Gastroesophageal sphincter (tissue), 4 donors: Measurements from ENCODE around the gene MPL. TPM values are rescaled to one million over a fixed set of nuclear protein-coding genes. Genes with fewer than 3 reads are reported as not detected.
A peak's percentile ranks its signal among the peaks of the same experiment; 100 is the strongest.

Source experiments
- ATAC-seq: fragments of 150-250 bp; one replicate; pipeline ENCODE4 v1.9.1; 2016; ENCODE audit warnings: mild to moderate bottlenecking, moderate library complexity
- H3K27ac ChIP-seq, 4 donors: fragments of 200-600 bp; sonication (generic) in 3 of 4; 1 replicate in 3 of 4; 2 replicates in 1 of 4; pipeline ENCODE4 v1.5.1; 2016 to 2019
- H3K27me3 ChIP-seq: fragments of 200-600 bp; sonication (generic); one replicate; pipeline ENCODE4 v1.5.1; 2019
- H3K36me3 ChIP-seq, 2 donors: fragments of 200-600 bp; sonication (generic); one replicate each; pipeline ENCODE4 v1.5.1; 2019; ENCODE audit warnings: control low read depth in 1 of 2
- H3K4me1 ChIP-seq, 3 donors: fragments of 200-600 bp; sonication (generic); 1 replicate in 2 of 3; 2 replicates in 1 of 3; pipeline ENCODE4 v1.5.1; 2016 to 2019; ENCODE audit warnings: control low read depth in 2 of 3
- H3K4me3 ChIP-seq, 2 donors: fragments of 200-600 bp; sonication (generic); one replicate each; pipeline ENCODE4 v1.5.1; 2019; ENCODE audit warnings: mild to moderate bottlenecking in 1 of 2, moderate library complexity in 1 of 2
- H3K9me3 ChIP-seq, 3 donors: fragments of 200-600 bp; sonication (generic); one replicate each; pipeline ENCODE4 v1.5.1; 2017 to 2019; ENCODE audit warnings: control low read depth in 2 of 3
- EP300 ChIP-seq: sonication (generic); formaldehyde crosslinking; IDR thresholded peaks from one replicate; pipeline ENCODE4 v1.6.1; 2017; ENCODE audit warnings: antibody characterized with exemption, mild to moderate bottlenecking
- POLR2A ChIP-seq, 2 donors: fragments of 450-650 bp; IDR thresholded peaks; one replicate each; pipeline ENCODE4 v1.6.1; 2017; ENCODE audit warnings: antibody characterized with exemption in 2 of 2, mild to moderate bottlenecking in 2 of 2, moderate library complexity in 1 of 2
- POLR2AphosphoS5 ChIP-seq: sonication (generic); formaldehyde crosslinking; IDR thresholded peaks from one replicate; pipeline ENCODE4 v1.6.1; 2017; ENCODE audit warnings: antibody characterized with exemption
- WGBS, 2 donors: methylation state at CpG; one replicate each; pipeline ENCODE4 v1.1.5; 2018; ENCODE audit warnings: low coverage in 1 of 2; 5-methylcytosine and 5-hydroxymethylcytosine counted together
- total RNA-seq, 4 donors: library from RNA; depleted of rRNA; stranded (reverse); fragments of >200 nt; gene quantifications; one replicate each; pipeline ENCODE4 v1.1.0, GENCODE V29; 2016
- TF ChIP-seq, protein P1 (sequence below), 4 experiments: fragments of 200-600 bp in 2 of 4; fragments of 450-650 bp in 2 of 4; sonication (generic) in 1 of 4; IDR thresholded peaks; one replicate each; pipeline ENCODE4 v1.5.1; 2017 to 2019; ENCODE audit warnings: antibody characterized with exemption in 4 of 4, mild to moderate bottlenecking in 2 of 4, moderate library complexity in 2 of 4

MPL gene
- total RNA-seq, 4 donors from 2014 or later = 0.27 to 1.1 TPM; not detected in 2

DNA sequence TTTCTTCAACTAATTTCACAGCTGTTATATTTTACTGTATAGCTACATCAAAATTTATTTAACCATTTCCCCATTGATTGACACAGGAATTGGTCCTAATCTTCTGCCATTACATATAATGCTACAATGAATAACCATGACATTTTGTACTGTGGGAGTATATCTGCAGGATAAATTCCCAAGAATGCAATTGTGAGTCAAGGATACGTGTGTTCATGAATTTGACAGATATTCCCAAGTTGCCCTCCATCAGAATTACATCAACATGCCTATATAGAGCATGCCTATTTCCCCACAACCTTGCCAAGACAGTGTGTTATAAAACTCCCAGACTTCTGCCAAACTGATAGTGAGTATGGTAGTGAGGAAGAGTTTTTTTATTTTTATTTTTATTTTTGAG lies 39.6 kb upstream of the MPL start:
- no peak overlapping the region for H3K4me3 ChIP-seq
- no peaks in the 10 kb centered on the region for H3K9me3 ChIP-seq
- TF ChIP-seq POLR2AphosphoS5 = no peak
- TF ChIP-seq EP300 = no peak
- TF ChIP-seq, protein P1, sequence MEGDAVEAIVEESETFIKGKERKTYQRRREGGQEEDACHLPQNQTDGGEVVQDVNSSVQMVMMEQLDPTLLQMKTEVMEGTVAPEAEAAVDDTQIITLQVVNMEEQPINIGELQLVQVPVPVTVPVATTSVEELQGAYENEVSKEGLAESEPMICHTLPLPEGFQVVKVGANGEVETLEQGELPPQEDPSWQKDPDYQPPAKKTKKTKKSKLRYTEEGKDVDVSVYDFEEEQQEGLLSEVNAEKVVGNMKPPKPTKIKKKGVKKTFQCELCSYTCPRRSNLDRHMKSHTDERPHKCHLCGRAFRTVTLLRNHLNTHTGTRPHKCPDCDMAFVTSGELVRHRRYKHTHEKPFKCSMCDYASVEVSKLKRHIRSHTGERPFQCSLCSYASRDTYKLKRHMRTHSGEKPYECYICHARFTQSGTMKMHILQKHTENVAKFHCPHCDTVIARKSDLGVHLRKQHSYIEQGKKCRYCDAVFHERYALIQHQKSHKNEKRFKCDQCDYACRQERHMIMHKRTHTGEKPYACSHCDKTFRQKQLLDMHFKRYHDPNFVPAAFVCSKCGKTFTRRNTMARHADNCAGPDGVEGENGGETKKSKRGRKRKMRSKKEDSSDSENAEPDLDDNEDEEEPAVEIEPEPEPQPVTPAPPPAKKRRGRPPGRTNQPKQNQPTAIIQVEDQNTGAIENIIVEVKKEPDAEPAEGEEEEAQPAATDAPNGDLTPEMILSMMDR (IDR thresholded peaks at IDR 0.05) = no peak
- no peak for TF ChIP-seq POLR2A (IDR thresholded peaks at IDR 0.05)
- peaks cover 0 to 53% (median 18%) of the 10 kb centered on the region in 3 donors for H3K4me1 ChIP-seq
- no peaks in the 10 kb centered on the region for H3K27me3 ChIP-seq
- no peak for ATAC-seq
- 92 to 100% methylated on average over 1 of the region's 1 CpG for WGBS, 2 donors
- H3K36me3 ChIP-seq = no peaks in the 10 kb centered on the region
- no peak overlapping the region for H3K27ac ChIP-seq

DNA sequence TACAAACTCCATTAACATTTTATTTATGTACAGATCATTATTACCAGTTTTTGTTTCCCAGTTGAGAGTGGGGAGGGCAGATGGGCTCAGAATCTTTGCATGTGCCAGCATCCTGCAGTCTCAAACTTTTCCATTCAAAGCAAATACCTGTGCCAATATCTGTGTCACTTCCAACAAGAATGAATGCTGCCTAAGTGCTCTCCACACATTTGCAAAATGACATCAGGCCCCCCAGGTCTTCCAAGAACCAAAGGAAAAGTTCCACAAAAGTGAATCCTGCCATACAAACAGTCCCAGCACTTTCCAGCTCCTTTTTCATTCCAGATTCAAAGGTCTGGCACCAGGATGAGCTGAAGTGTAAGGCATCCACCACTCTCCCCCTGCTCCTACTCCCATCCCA lies 38.5 kb upstream of the MPL start:
- H3K36me3 ChIP-seq = no peaks in the 10 kb centered on the region
- peaks cover 0 to 52% (median 15%) of the 10 kb centered on the region in 3 donors for H3K4me1 ChIP-seq
- ATAC-seq = no peak
- H3K27me3 ChIP-seq = no peaks in the 10 kb centered on the region
- no peaks in the 10 kb centered on the region for H3K9me3 ChIP-seq
- no peak overlapping the region for H3K4me3 ChIP-seq
- TF ChIP-seq, protein P1 (IDR thresholded peaks at IDR 0.05) = no peak
- no peak for TF ChIP-seq POLR2AphosphoS5
- TF ChIP-seq POLR2A (IDR thresholded peaks at IDR 0.05) = no peak
- TF ChIP-seq EP300 = no peak
- peak overlapping the region in 3 of 4 donors; percentile 53 to 66 (median 61) for H3K27ac ChIP-seq

GRCh38 chr1:43300378-43301094 lies 37.1 kb upstream of the MPL start, which contains the start of gene TIE1:
TSS of gene TIE1 (plus strand) at chr1:43300982. CDS start at chr1:43301072, 90 bp downstream.
- H3K36me3 ChIP-seq = no peaks in the 10 kb centered on the region
- peak within 1 kb of the TSS in 3 of 4 donors; percentile 32 to 66 (median 61) for H3K27ac ChIP-seq
- TF ChIP-seq POLR2AphosphoS5 (no peak), EP300 (no peak), POLR2A (IDR thresholded peaks at IDR 0.05) (no peak)
- TF ChIP-seq, protein P1 (IDR thresholded peaks at IDR 0.05) = no peak
- 81 to 89% methylated on average over 3 to 4 of the region's 10 CpGs for WGBS, 2 donors
- no peaks in the 10 kb centered on the region for H3K9me3 ChIP-seq
- peak within 1 kb of the TSS in 1 of 2 donors; percentile 37 for H3K4me3 ChIP-seq
- H3K4me1 ChIP-seq = peaks cover 0 to 52% (median 3%) of the 10 kb centered on the region in 3 donors
- peak; percentile 48 for ATAC-seq
- H3K27me3 ChIP-seq = no peaks in the 10 kb centered on the region

- Histone ChIP-seq H3K4me1 (peaks cover 0 to 40% (median 0%) of the 10 kb centered on the region in 3 donors), H3K27me3 (no peaks in the 10 kb centered on the region), H3K4me3 (peak overlapping the region in 1 of 2 donors; percentile 37), H3K9me3 (no peaks in the 10 kb centered on the region), H3K36me3 (no peaks in the 10 kb centered on the region), H3K27ac (peak overlapping the region in 1 of 4 donors; percentile 4)
- no peak for TF ChIP-seq EP300
- TF ChIP-seq POLR2A (IDR thresholded peaks at IDR 0.05) = no peak
- TF ChIP-seq, protein P1 (IDR thresholded peaks at IDR 0.05) = no peak
- TF ChIP-seq POLR2AphosphoS5 = no peak
- no peak for ATAC-seq
- 88% methylated on average over 1 of the region's 1 CpG; no CpG with 5 or more reads in 1 of the 2 donors for WGBS, 2 donors
Measured at GRCh38 chr1:43302201-43302600, 35.4 kb upstream of the MPL start.
